Mononuclear cell (primary cell): ENCODE results near the gene NOL4L. TPM values are rescaled to one million over a fixed set of nuclear protein-coding genes. Genes with fewer than 3 reads are reported as not detected.
"Not testable (repeated sequence)": the region's sequence is repeated elsewhere in the genome, so short reads cannot be mapped to it uniquely, and the experiment has no call there.

Experiments used
- H3K27me3 ChIP-seq: 2 replicates; pipeline ENCODE4 v1.6.0; 2011; ENCODE audit warnings: low read length, control low read depth; ENCODE audit not compliant: insufficient read depth
- H3K4me1 ChIP-seq: 2 replicates; pipeline ENCODE4 v1.5.1; 2011; ENCODE audit warnings: mild to moderate bottlenecking, low read length, control low read depth; ENCODE audit not compliant: insufficient read depth
- H3K4me3 ChIP-seq: 2 replicates; pipeline ENCODE4 v1.5.1; 2011; ENCODE audit warnings: mild to moderate bottlenecking, low read length, moderate library complexity
- H3K9me3 ChIP-seq: 2 replicates; pipeline ENCODE4 v1.5.1; 2011; ENCODE audit warnings: low read depth, mild to moderate bottlenecking, control low read depth, low read length
- total RNA-seq: library from RNA; depleted of rRNA; stranded (reverse); fragments of >200 nt; gene quantifications from one replicate; pipeline ENCODE4 v1.2.3, GENCODE V29; 2012

NOL4L gene
- total RNA-seq, 1 donor, result 26.2 TPM

DNA sequence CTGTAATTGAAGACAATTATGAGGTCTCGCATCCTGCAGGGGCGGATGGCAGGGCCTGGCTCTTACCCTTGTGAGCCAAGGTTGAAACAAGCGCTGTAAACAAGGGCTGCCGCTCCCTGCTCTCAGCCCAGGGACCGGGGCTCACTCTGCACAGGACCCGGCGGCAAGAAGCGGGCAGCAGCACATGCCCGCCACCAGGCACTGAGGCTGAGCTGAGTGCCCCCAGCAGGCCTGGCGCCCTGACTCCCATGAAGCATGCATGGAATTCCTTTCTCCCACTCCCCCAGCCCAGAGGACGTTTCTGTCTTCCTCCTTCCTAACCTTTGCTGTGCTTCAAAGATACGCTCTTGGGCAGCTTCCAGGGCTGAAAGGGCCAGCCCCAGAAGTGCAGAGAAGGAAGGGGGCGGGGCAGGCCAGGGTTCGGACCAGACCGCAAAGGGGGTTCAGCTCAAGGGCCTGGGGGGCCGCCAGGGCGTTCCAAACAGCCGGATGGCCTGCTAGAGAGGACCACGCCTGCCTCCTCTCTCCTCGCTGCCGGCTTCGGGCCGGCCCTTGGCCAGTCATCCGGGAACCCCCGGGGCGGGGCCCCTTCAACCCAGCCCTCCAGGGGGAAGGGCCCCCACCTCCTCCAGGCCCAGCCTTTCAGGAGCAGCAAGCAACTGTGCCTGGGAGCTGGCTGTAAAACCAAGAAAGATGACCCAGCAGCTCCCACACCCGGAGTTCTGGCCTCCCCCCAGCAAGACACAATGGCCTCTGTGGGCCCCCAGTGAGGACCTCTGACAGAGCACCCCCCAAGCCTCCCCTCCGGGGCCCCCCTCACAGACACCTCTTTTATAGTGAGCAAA lies 109.9 kb downstream of the NOL4L start:
- H3K4me3 ChIP-seq, result no peak overlapping the region
- no peaks in the 10 kb centered on the region for H3K27me3 ChIP-seq
- no peaks in the 10 kb centered on the region for H3K9me3 ChIP-seq
- H3K4me1 ChIP-seq, result peaks cover 55% of the 10 kb centered on the region

DNA sequence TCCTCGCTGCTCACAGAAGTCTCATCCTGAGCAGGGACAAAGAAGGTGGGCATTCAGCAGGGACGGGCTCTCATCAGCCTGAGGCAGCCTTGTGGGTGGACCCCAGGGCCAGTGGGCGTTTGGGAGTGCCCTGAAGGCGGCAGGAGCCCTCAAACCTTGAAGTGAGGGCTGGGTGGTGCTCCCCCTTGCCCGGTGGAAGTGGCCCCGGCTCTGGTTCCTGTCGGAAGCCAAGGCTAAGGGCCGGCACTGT lies 110.5 kb downstream of the NOL4L start:
- H3K9me3 ChIP-seq, result no peaks in the 10 kb centered on the region
- no peaks in the 10 kb centered on the region for H3K27me3 ChIP-seq
- H3K4me1 ChIP-seq, result peaks cover 53% of the 10 kb centered on the region
- no peak overlapping the region for H3K4me3 ChIP-seq

DNA sequence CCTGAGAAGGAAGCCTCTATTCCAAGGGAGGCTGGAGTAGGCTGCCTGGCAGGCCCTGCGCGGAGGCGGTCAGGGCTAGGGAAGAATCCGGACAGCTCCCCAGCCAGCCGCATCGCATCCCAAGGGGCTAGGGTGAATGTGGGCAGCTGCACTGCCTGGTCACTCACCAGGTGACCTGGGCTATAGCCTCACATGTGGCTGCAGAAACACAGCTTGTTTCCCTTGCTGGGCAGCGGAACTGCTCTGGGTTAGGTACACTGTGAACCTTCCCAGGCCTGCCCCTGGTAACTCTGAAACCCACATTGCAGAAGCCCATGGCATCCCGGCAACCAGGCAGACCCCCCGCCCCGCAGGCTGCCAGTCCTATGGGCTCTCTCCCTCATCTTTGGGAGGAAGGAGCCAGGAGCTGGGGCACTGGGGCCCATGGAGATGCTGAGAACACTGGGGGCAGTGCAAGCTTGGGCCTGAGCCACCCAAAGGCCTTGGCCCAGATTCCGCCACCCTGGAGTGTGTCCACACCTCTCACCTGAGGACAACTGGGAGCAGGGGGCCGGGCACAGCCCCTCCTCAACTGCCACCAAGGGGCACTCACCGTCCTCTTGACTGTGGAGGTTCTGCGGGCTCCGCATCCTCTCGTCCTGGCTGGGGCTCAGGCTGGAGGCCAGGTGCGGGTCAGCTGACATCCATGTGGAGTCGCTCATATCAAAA lies 111.0 kb downstream of the NOL4L start:
- H3K9me3 ChIP-seq, result no peaks in the 10 kb centered on the region
- H3K27me3 ChIP-seq, result no peaks in the 10 kb centered on the region
- H3K4me1 ChIP-seq, result peaks cover 48% of the 10 kb centered on the region
- no peak overlapping the region for H3K4me3 ChIP-seq

DNA sequence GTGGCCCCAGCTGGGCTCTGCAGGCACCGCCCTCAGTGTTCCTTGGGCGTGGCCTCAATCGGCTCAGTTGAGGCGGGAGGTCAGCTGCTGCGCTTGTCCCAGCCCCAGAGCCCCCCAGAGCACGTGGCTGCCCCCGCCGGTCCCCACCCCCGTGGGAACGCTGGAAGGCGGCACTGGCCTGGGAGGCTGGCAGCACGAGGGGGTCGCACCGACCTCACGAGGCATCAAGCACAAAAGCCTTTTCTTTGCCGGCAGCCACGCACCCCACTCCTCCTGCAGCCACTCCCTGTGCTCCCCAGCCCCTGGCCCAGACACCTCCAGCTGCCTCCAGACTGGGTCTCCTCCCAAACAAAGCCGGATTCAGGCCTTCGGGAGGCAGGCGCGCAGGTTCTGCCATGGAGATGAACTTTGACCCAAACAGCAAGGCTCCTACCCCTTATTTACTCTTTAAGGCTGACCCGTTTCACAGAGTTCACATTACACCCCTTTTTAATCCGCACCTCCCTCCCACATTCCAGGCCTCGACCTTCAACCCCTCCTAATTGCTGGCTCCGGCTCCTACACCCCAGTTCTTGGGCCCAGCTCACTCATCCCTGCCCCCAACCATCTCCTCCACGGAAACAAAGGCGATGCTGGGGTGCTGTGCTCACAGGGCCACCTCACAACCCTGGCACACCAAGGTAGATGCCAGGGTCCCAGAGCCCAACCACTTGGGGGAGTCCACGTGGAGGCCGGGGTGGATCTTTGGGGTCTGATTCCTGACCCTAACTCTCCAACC lies 111.7 kb downstream of the NOL4L start:
- Histone ChIP-seq H3K27me3 (no peaks in the 10 kb centered on the region), H3K4me3 (no peak overlapping the region), H3K4me1 (peaks cover 48% of the 10 kb centered on the region), H3K9me3 (no peaks in the 10 kb centered on the region)

DNA sequence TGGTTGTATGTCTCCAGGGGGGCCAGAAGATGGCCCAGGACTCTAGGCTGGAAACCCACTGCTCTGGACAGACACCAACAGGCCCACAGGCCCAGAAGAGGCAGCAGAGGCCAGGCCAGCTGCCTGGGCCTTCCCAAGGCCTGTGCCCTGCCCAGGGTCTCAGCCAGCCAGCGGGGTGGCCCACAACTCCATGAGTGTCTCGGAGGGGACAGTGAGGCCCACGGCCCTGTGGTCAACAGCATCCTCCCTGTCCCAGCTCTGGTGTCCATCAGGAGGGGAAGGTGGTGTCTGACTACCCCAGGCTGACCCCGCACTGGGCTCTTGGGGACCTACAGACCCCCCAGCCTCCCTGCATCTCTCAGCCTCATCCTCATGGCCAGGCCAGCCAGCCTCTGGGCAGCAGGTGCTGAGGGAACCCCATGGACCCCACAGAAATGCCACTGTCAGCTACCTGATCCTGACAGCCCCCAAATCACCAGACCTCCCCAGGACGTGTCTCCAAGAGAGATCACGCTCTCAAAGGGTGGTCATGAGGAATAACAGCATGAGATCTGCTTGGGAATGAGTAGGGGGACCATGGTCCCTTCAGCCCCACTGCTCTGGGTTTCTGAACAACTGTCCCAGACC lies 112.4 kb downstream of the NOL4L start:
- Histone ChIP-seq H3K4me3 (no peak overlapping the region), H3K4me1 (peaks cover 45% of the 10 kb centered on the region), H3K9me3 (no peaks in the 10 kb centered on the region), H3K27me3 (no peaks in the 10 kb centered on the region)

DNA sequence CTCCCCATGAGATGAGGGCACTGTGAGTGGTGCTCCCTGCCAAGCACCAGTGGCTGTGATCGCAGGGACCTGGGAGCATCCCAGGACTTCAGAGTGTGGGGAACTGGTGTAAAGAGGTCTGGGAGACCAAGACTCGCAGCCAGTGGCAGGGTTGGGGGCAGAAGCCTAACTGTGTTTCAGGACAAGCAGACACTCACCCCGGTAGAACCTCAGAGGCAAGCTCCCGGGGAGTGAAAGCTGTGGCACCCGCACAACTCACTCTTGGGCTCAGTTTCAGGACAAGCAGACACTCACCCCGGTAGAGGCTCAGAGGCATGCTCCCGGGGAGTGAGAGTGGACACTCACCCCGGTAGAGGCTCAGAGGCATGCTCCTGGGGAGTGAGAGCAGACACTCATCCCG lies 114.2 kb downstream of the NOL4L start:
- Histone ChIP-seq H3K4me1 (peaks cover 30% of the 10 kb centered on the region), H3K27me3 (no peaks in the 10 kb centered on the region), H3K9me3 (no peaks in the 10 kb centered on the region), H3K4me3 (no peak overlapping the region)

DNA sequence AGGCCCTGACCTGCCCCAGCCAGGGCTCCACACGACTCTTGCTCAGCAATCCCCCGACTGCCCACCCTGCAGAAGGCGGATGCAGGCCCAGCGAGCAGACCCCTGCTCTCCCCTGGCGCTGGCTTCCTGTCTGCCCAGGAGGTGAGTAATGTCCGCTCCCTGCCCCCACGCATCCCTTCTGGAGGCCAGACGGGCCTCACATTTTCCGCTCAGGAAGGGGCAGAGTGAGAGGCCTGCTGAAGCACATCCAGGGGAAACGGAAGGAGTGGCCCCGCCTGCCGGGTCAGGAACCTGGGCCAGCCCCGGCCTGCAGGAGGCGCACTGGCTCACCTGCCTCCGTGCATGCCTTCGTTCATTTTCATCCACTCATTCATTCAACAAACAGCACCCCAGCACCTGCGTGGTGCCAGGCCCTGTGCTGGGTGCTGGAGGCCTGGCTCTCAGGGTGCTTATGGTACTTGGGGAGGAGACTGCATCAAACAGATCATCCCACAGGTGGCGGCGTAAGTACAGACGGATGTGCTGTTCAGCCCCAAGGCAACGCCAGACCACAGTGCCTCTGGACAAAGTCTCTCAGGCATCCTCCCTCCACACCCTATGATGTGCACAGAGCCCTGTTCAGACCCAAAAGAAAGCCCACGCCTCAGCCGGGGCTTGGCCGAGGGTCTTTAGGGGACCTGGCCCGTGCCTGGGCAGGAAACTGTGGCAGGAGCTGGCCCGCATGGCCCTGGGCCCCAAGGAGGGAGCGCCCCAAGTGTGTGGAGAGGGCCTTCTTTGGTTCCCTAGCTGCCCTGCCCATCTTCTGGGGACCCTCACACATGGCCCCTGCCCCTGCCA lies 114.9 kb downstream of the NOL4L start:
- Histone ChIP-seq H3K4me3 (no peak overlapping the region), H3K27me3 (no peaks in the 10 kb centered on the region), H3K4me1 (peaks cover 23% of the 10 kb centered on the region), H3K9me3 (no peaks in the 10 kb centered on the region)

DNA sequence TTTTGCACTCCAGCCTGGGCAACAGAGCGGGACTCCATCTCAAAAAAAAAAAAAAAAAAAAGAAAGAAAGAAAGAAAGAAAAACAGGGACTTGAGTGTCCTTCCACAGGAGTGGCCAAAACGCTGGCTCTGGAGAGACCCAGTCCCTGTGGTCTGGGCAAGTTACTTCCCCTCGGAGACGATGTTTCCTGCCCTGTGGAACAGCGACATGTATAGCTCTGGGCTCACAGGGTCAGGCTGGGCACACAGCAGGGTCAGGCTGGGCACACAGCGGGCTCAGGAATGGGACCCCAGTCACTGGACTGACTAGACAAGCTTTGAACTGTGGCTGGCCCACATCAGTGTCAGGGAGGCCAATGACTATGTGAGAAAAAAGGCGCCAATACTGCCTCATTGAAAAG lies 116.3 kb downstream of the NOL4L start:
- peaks cover 12% of the 10 kb centered on the region for H3K4me1 ChIP-seq
- H3K9me3 ChIP-seq, result no peaks in the 10 kb centered on the region
- H3K4me3 ChIP-seq, result no peak overlapping the region
- H3K27me3 ChIP-seq, result no peaks in the 10 kb centered on the region

DNA sequence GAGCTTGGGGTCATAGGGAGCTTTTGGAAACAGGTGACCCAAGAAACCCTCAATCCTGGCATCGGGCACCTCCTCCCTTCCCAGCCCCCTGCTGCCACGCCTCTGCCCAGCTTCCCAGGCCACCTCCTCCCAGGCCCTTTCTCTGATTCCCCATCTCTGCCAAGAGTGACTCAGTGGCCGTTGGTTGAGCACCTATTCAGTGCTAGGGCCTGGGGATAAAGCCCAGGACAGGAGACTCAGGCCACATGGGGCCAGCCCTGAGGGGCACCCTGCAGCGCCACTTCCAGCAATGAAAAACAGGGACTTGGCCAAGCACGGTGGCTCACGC lies 116.9 kb downstream of the NOL4L start:
- peaks cover 12% of the 10 kb centered on the region for H3K4me1 ChIP-seq
- no peak overlapping the region for H3K4me3 ChIP-seq
- no peaks in the 10 kb centered on the region for H3K27me3 ChIP-seq
- no peaks in the 10 kb centered on the region for H3K9me3 ChIP-seq

DNA sequence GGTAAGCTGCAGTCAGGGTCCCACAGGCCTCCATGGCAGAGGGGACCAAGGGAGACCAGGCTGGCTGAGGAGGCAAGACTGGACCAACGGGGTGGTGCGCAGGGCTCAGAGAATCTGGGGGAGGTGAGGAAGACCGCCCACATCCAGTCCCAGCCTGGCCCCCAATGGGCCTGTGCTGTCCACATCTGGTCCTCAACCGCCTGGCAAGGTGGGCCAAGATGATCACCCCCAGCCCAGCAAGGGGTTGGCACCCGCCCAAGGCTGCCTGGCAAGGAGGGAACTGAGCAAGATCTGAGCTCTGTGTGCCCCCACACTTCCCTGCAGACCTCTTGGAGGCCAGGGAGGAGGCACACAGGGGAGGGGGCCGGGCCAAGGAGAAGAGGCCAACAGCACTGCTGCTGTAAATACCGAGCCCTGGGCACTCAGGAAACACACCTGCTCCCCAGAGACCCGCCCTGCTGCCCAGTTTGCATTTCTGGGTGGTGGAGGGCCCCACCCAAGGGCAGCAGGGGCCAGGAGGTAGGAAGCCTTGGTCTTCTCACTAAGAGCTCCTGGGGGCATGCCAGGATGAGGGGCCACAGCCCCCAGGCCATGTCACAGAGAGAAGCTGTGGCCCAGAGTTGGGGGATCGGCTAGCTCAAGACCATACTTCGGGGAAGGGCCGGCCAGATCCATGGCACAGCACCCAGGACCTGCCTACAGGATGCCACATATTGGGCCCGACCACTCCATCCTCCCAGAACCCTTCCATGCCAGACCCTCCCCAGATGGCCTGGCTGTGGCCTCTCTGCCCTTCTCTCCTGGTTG lies 117.4 kb downstream of the NOL4L start:
- Histone ChIP-seq H3K4me1 (peaks cover 12% of the 10 kb centered on the region), H3K9me3 (no peaks in the 10 kb centered on the region), H3K4me3 (no peak overlapping the region), H3K27me3 (no peaks in the 10 kb centered on the region)

DNA sequence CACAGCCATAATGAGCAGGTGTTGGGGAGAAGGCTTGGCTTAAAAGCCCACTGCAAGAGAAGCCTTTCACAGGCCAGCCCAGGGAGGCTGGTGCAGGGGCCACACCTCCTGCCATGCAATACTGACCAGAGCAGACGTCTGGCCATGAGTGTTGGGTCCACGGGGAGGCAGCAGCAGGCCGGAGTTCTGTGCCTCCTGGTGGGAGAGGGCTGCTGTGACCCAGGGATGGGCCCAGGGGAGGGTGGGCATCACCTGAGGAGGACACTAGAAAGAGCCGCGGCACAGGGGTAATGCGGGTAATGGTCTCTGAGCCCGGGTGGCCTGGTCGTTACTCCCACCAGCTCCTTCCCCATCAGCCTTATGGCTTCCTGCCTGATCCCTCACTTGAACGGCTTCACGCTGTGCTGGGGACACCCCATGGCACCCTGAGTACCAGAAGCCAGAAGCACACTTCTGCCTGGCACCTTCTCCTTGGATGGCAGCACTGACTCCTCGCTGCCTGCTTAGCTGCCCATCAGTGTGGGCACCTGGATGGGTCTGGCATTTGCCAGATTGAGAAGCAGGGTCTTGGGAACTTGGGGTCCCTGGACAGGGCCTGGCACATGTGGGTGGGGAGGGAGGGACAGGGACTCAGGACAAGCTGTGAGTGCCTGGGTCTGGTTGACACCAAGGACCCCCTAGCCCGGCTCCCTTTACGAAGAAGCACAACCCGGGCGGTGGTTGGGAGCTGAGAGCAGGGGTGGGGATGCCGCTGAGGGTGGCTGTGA lies 118.2 kb downstream of the NOL4L start:
- no peak overlapping the region for H3K4me3 ChIP-seq
- no peaks in the 10 kb centered on the region for H3K27me3 ChIP-seq
- H3K4me1 ChIP-seq, result peaks cover 12% of the 10 kb centered on the region
- H3K9me3 ChIP-seq, result no peaks in the 10 kb centered on the region

DNA sequence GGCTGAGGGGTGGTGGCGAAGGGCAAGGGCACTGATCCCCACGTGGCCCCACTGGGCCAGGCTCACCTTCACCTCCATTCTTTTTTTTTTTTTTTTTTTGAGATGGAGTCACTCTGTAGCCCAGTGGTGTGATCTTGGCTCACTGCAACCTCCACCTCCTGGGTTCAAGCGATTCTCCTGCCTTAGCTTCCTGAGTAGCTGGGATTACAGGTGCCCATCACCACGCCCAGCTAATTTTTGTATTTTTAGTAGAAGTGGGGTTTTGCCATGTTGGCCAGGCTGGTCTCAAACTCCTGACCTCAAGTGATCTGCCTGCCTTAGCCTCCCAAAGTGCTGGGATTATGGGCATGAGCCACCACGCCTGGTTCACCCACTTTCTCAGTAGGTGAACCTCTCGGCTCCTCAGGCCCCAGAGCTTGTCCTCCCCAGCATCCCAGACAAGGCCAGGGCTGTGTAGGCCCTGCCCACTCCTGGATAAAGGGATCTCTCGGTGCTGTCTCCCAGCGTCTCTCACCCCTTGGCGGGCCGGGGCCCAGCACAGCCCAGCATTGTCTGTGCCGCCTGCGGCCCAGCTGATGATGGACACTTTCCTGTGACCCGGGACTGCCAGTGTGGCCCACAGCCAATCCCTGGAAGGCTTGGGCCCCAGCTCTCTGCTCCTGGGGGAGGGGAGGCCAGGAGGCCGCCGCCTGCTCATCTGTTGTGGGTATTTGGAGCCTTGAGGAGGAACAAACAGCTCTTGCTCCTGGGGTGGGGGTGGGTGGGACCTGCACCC lies 119.0 kb downstream of the NOL4L start:
- H3K9me3 ChIP-seq, H3K4me3 ChIP-seq, H3K27me3 ChIP-seq: not testable (repeated sequence)
- H3K4me1 ChIP-seq, result peaks cover 12% of the 10 kb centered on the region
